ENCODE measurements around the gene RRP12.
"Not testable (repeated sequence)": the region's sequence is repeated elsewhere in the genome, so short reads cannot be mapped to it uniquely, and the experiment has no call there.

The RRP12 gene

GRCh38 chr10:97400665-97401454 is at the start of gene RRP12:
TSS of gene RRP12 (minus strand) at chr10:97401340. CDS start at chr10:97401231, 109 bp downstream.
- in situ Hi-C loops (cut with MboI; ENCODE audit: low sequenced_read_pairs): no loop called here

GRCh38 chr10:97450828-97451227 is 49.7 kb upstream of the RRP12 start:
- in situ Hi-C loops (cut with MboI; ENCODE audit: low sequenced_read_pairs): no loop called here

- in situ Hi-C loops (cut with MboI; ENCODE audit: low sequenced_read_pairs): no loop called here
Observed at GRCh38 chr10:97445722-97446639, 44.8 kb upstream of the RRP12 start, which contains the start of the genes EXOSC1 and ZDHHC16. TSS of gene EXOSC1 (minus strand) at chr10:97446006. CDS start at chr10:97445985, 21 bp downstream. TSS of gene ZDHHC16 (plus strand) at chr10:97446175. CDS start at chr10:97451676, 5,501 bp downstream.

GRCh38 chr10:97445357-97445721 is 44.2 kb upstream of the RRP12 start:
- in situ Hi-C loops (cut with MboI; ENCODE audit: low sequenced_read_pairs): no loop called here

- in situ Hi-C loops (cut with MboI; ENCODE audit: low sequenced_read_pairs): no loop called here
Observed at GRCh38 chr10:97444212-97444611, 43.1 kb upstream of the RRP12 start.

- in situ Hi-C loops (cut with MboI; ENCODE audit: low sequenced_read_pairs): no loop called here
Observed at GRCh38 chr10:97442277-97442676, 41.1 kb upstream of the RRP12 start.

- in situ Hi-C loops (cut with MboI; ENCODE audit: low sequenced_read_pairs): no loop called here
Observed at GRCh38 chr10:97435211-97435610, 34.1 kb upstream of the RRP12 start.

- in situ Hi-C loops (cut with MboI; ENCODE audit: low sequenced_read_pairs): no loop called here
Observed at GRCh38 chr10:97434557-97434956, 33.4 kb upstream of the RRP12 start.

GRCh38 chr10:97434055-97434454 is 32.9 kb upstream of the RRP12 start:
- in situ Hi-C loops (cut with MboI; ENCODE audit: low sequenced_read_pairs): no loop called here

- in situ Hi-C loops (cut with MboI; ENCODE audit: low sequenced_read_pairs): no loop called here
Observed at GRCh38 chr10:97428572-97428981, 27.4 kb upstream of the RRP12 start.

- in situ Hi-C loops (cut with MboI; ENCODE audit: low sequenced_read_pairs): no loop called here
Observed at GRCh38 chr10:97427571-97428179, 26.5 kb upstream of the RRP12 start.

GRCh38 chr10:97426776-97427570 is 25.8 kb upstream of the RRP12 start:
- in situ Hi-C loops (cut with MboI; ENCODE audit: low sequenced_read_pairs): no loop called here

GRCh38 chr10:97425964-97426775 is 25.0 kb upstream of the RRP12 start, which contains the start of gene PGAM1:
TSS of gene PGAM1 (plus strand) at chr10:97426191. CDS start at chr10:97426308, 117 bp downstream.
- in situ Hi-C loops (cut with MboI; ENCODE audit: low sequenced_read_pairs): no loop called here

- in situ Hi-C loops (cut with MboI; ENCODE audit: low sequenced_read_pairs): not testable (repeated sequence)
Observed at GRCh38 chr10:97423757-97424098, 22.6 kb upstream of the RRP12 start.

GRCh38 chr10:97416565-97416964 is 15.4 kb upstream of the RRP12 start:
- in situ Hi-C loops (cut with MboI; ENCODE audit: low sequenced_read_pairs): no loop called here

- in situ Hi-C loops (cut with MboI; ENCODE audit: low sequenced_read_pairs): no loop called here
Observed at GRCh38 chr10:97412891-97413304, 11.8 kb upstream of the RRP12 start.

- in situ Hi-C loops (cut with MboI; ENCODE audit: low sequenced_read_pairs): no loop called here
Observed at GRCh38 chr10:97411406-97411805, 10.3 kb upstream of the RRP12 start.

GRCh38 chr10:97408496-97408992 is 7.4 kb upstream of the RRP12 start:
- in situ Hi-C loops (cut with MboI; ENCODE audit: low sequenced_read_pairs): no loop called here

- in situ Hi-C loops (cut with MboI; ENCODE audit: low sequenced_read_pairs): no loop called here
Observed at GRCh38 chr10:97407952-97408248, 6.8 kb upstream of the RRP12 start.

Data from HL-60/S4 (cell line).